HG03342 (cell line): ENCODE measurements around the gene UST.

Experiments
- ATAC-seq: cut with Tn5 transposase; IDR thresholded peaks from one replicate; pipeline ENCODE4 v1.9.1; 2021; ENCODE audit warnings: mild to moderate bottlenecking, moderate library complexity; ENCODE audit not compliant: unreplicated experiment

The UST gene

DNA sequence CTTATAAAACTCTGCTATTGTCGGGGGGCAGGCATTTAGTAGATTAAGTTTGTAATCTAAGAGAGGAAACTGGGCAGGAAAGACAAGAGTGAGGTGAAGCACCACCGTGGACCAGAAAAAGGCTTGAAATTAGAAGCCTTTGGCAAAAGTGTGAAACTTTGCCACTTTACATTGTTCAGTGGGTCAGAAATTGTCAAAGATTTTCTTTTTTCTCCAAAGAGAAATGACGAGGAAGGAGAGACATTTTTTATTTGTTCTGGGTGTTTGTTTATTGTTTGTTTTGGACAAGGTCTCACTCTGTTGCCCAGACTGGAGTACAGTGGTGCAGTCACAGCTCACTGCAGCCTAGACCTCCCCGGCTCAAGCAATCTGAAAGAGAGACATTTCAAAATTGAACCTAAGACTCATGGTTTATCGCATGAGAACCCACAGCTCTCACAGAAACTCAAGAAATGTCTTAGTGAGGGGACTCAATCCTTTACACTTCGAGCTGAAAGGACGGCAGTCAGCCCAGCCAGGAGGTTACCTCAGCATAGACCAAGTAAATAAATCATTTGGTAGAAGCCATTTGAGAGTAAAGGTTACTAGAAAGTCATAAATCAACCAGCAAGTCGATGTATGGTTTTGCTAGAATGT lies 307.8 kb downstream of the UST start:
- peak; percentile 85 for ATAC-seq

DNA sequence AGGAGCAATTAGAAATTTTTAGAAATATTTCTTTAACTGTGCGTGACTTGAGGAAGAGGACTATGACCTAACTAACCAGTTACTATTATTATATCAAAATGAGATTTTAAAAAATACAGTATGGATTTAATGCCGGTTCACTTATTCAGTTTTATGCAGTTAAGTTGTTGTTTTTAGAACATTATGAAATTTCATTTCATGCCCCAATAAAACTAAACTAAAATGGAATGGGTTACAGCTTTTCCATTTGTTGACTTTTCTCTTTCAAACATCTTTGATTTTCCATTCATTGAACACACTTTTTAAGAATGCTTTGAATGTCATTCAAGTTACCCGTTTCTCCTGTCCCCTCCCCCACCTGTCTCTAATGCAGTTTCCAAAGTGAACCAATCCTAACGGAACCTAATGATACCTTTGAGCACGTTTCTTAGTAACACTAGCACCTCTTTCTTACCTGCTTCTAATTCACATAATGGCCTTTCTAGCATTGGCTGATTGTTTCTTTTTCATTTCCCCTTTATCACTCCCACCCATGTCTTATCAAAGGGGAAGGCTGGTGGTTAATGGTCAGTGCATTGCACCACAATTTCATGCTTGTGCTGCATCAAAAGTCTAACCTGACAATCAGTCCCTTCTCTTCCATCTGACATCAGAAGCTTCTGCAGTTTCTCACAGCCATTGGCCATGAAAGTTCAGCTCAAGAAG lies 308.5 kb downstream of the UST start:
- no peak for ATAC-seq

DNA sequence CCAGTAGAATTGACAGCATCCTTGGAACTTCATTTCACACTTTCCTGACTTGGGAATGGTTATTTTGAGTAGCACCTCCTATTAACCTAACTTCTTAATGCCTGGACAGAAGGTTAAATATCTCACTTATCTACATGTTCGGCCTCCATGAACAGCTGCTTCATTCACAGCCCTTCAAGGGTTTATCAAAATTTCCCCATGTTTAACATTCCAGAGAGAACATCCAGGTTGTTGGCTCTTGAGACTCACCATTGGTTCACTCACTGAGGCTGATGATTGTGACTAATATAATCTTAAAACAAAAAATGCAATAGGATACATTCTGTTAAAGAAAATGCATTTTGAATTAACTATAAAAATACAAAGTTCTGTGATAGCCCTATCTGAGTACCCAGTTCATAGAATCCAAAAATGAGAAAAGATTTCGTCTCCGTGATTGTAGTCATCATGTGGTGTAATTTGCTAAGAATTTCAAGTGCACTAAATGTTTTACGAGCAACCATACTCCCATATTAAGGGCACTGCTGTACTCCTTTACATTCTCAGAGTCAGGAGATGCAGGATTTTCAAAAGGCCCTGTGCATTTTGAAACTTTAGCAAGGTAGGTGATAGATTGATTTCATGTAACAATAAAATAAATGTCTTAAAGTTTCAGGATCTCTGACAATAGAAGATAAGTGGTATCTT lies 310.1 kb downstream of the UST start:
- ATAC-seq: no peak

DNA sequence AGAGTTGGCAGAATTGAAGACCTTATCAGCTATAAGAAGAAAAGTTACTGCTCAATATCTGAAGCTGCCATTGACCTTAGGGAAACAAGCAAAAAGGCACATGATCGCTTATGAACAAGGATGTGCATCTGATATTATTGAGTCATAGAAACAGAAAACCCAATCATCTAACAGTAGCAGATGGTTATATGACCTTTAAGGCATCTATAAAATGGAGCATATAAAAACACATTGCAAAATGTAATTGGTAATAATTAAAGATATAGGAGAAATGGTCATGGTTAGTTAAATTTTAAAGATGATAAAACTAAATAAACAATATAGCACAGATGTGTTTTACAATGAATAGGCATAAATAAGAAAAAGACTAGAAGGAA lies 310.6 kb downstream of the UST start:
- no peak for ATAC-seq

DNA sequence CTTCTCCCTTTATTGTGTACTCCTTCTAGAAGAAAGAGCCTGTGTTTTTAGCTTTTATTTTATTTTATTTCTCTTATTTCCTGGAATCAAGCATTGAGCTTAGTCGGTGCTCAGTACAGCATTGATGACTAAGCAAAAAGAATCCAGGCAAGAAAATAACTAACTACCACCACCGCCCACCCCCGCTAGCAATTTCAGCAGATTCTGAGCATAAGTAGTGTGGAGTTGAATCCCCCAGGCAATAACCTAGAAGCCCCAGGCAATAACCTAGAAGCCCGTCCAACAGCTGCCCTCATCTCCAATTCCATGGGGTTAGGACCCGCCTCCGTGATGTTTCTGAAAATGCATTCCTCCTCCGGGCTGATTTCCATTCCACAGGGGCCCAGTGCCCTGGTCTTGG lies 312.7 kb downstream of the UST start:
- ATAC-seq: no peak

DNA sequence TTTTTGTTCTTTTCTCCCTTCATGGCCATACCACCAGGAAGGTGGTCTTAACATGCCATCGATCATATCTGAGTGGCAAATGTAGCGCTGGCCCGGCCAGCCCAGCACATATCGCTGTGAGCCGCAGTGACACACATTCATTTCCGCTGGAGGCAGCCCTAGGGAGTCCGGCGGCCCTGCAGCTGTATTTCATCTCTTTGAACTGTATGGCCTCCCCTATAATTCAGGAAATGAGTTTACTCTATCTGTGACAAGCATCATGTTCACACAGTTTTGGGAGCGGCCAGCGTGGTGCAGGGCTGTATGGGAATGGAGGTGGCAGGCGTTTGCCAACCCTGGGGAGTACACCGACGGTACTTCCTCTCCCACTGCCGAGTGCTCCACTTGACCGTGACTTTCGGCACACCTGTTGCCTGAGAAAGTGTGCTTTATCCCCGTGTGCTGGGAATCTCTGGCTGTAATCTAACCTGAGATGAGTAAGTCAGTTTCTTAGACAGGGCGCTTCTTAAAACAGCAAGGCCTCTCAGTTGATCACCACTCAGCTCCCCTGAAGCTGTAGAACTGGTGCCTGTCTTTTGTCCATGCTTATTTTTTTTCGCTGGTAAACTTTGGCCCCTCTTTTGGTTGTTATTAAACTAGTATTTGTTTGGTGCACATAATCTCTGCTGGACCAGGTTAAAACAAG lies 313.6 kb downstream of the UST start:
- peak; percentile 86 for ATAC-seq

DNA sequence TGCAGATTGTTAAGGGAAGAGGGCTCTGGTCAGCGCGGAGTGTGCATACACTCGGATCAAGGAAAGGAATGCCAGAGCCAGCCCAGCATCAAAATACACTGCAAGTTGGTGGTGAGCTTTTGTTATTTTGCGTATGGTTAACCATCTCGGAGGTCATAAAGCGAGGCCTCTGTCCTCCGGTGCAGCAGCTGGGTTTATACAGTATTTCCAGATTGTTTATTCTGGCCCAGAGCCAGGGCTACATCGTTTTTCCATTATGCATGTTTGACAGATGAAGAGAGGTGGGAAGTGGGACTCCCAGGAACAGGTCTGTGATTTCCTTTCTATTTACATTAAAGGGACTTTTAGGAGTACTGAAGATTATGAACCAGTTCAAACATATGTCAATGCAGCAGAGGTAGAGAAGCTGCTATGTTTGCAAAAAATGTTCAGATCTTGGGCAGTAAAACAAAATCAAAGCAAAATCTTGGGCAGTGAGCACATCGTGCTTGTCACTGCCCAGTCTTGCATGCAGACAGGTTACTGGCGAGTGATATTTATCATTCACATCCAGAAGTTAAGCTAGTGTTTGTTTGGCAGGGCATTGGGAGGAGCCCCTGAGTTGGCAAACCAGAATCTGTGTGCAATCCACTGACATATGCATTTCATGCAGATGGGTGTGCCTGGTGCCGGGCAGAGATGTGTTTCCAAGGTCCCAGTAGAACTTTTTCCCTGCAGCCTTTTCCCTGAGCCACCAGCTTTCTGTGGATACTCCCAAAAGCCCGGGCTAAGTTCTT lies 314.3 kb downstream of the UST start:
- no peak for ATAC-seq

DNA sequence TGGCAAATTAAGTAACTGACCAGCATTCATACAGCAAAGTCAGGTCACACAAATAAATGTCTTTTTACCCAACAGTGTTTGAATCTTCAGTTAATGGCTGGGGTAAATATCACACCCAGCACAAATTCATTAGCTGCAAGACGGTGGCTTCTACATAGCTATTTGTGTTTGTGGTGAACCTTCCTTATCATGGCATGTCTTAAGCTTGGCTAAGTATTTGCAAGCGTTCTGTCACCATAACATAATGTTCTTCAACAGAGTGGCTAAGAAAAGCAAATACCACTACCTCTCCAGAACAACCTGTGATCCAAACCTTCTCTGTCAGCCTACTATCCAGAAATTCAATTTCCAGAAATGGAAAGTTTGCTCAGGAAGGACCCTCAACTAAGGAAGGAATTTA lies 315.1 kb downstream of the UST start:
- no peak for ATAC-seq

DNA sequence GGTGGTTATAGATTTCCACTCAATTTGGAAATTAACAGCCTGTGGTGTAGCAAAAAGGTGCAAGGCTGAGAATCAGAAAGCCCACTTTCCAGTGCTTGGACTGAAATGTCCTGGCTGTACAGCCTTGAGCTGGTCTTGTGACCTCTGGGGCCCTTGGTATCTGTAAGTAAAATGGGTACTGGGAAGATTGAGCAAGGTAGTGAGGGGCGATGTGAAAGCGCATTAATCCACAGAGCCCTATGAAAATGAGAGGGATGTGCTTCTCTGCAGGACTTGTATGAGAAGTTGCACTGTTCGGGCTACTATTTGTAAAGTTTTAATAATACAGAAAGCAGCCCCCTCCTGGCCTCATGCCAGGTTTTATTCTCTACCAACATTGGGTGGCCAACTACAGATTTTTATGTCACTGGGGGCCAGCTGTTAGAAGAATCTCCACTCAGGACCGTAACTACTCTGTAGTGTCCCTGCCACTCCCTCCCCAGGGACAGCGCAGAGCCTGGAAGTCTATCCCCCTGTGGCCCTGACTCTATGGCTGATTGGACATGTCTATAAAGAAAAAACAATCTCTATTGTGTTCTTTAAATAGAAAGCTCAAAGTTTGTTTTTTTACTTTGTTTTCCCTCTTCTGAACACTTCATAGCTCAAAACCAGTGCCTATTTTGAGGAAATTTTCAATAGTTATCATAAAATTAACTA lies 316.0 kb downstream of the UST start:
- no peak for ATAC-seq

DNA sequence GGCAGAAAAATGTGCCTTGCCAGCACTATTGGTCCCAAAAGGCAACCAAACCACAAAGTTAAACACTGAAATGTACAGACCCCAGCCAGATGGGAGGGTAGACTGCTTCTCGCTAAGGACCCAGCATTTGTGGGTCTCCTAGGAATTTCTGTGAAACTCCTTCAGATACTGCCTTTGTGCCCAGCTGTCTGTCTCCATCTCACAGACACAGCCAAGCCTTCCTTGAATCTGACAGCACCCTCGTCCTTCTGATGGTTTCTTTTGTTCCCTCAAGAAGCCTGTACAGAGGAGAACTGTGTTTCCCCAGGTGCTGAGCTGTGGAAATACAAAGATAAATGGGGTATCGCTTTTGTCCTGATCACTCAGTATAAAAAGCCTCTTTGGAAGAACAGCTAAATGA lies 316.6 kb downstream of the UST start:
- no peak for ATAC-seq

DNA sequence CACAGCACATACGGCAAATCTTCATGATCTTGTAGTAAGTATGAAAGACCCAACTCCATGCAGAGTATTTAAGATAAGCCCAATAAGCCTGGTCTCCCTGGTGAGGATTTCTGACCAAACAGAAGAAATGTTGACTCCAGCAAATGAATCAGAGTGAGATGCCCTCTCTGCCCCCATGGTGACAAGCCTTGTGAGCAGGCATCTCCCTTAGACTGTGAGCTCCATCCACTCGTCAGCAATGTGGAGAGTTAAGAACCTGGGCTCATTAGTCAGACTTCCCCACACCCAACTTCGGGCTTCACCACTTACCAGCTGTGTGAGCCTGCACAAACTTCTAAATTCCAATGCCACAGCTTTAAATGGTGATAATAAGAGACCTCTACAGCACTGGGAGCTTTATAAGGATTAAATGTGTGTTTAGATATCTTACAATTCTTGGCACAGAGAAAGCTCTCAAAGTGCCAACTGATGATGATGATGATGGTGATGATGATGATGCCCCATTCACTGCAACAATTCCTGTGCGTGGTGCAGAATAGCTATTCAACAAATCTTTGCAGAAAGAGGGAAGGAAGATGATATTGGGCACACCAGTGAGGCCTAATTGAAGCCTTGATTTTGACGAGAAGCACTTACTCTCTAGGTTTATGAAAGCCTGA lies 317.3 kb downstream of the UST start:
- ATAC-seq: no peak

DNA sequence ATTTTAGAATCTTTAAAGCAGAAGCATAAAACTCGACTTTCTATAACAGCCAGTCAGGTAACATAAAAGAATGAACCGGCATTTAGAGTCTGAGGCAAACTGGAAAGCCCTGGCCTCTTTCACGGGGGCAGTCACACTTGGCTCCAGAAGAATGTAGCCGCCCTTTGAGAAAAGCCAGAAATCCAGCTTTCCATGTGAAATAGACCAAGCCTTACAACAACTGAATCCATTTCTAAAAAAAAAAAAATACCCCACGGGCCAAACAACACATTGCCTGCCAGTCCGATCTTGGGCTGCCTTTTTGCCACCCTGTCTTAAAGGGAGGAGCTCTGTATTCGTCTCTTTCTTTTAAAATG lies 317.8 kb downstream of the UST start:
- no peak for ATAC-seq

DNA sequence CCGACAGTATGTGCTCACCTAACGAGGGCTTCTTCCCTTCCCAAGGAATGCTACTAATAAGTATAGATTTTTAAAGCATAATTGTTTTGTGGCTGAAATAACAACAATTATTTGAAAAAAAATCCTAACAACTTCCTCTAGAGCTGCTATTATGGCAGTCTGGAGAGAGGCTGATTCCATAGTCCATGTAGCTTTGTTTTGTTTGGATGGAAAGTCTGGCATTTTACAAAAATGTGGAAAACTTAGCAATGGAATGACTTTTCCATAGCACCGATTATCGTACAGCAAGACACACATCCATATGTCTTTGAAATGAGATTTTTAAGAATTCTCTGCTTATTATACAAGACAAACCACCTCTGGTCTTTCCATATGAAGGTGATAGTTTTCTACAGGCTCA lies 318.3 kb downstream of the UST start:
- no peak for ATAC-seq

DNA sequence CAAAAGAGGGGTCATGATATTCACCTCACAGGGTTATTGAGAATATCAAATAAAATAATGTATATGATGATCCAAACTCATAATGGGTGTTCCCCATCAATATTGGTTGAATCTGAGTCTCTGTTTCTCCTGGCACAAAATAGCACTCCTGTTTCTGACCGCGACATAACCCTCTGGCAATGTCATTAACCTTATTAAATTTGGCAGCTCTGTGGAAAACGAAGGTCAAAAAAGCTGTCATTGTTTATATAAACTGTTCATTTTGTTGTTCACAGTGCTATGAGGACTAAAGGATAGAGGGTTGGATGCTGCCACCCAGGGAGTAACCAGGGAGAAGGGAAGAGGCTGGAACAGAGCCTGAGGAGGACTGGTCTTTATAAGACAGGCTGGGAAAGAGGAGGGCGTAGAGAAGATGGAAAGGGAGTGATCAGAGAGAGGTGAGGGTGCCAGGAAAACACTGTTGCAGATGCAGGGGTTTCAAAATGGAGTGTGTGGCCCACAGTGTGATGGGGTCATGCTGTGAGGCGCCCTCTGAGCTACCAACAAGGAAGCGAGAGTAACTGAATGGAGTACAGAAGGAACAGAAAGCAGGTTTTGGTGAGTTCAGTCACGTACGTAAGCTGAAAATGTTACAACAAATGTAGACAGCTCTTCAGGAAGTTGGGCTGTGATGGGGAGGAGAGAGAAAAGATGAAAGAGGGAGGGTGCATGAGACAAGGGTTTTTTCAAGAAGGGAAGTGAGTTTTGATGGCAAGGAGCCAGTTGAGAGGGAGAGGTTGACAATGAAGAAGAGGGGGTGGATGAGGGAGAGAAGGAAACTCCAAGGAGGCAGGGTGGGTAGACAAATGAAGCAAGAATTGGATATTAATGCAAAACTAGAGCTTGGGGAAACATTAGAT lies 319.1 kb downstream of the UST start:
- ATAC-seq: peak; percentile 91

DNA sequence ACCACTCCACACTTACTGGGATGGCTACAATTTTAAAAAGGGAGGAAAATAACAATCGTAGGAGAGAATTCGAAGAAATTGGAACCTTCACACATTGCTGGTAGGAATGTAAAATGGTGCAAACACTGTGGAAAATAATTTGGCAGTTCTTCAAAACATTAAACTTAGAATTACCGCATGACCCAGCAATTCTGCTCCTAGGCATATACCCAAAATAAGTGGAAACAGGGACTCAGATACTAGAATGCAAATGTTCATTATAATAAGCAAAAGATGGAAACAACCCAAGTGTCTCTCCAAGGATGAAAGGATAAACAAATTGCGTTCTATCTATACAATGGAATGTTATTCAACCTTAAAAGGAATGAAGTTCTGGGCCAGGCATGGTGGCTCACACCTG lies 325.2 kb downstream of the UST start:
- ATAC-seq: no peak

DNA sequence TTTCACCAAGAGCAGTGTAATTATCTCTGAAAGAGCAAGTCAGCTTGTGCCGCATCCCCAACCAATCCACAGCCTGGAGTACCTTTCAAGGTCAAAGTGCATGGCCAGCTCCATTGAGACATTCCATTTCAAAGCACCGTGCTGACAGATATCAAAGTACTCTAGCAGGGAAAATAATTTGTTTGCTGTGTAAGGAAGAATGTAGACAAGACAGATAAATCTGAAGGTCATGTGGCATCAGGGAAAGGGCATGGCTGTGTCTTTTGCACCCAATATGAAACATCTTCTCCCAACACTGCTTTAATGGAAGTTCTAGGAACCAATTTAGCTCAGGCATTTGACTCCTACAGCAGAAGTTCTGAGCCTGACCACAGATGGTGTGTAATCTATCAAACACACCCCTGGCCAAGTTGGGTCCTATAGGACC lies 328.0 kb downstream of the UST start:
- ATAC-seq: no peak

DNA sequence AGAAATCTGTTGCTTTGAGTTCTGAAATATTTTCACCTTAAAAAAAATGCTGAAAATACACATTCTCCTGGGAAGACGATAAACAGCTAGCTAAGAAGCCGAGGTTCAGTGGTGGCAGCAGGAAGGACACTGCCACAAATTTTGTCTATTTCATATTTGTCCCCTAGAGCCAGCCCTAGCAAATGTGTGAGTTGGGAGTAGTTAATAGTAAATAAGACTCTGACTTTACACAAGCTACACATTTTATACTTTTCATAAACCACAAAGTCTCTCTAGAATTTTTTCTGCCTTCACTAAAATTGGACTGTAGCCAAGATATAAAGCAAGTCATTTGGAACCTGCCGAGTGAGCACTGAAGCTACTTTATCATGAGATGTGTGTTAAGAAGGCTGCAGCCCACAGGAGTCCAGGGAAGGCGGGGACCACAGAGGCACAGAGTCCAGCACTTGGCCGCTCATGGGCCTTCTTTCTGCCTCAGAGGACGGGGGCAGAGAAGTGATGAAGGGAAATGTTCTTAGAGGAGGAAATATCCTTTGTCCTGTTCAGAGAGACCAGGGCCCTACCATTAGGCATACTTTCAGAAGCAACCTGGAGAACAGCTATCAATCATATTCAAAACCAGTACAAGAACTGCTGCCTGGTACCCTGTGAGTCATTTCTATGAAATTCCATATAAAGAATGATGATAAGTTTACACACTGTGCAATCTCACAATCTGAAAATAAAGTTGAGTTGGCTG lies 329.0 kb downstream of the UST start:
- ATAC-seq: no peak

DNA sequence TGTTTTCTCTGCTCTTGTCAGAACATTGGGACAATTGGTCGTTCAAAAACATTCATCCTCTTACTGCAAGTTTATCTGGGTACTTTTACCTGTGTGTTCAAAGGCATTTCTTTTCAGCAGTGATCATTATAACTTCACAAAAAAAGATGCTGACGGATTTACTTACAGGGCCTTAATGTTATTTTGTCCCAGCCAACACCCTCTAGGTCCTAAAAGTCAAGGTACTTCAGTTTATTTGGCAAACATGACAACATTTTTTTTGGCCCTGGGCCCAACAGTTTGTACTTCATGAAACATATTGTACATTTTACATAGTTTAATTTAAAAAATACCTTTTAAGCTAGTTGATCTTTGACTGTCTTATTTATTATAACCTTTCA lies 329.5 kb downstream of the UST start:
- no peak for ATAC-seq
